ENCODE data around the gene C16orf90.

DNA sequence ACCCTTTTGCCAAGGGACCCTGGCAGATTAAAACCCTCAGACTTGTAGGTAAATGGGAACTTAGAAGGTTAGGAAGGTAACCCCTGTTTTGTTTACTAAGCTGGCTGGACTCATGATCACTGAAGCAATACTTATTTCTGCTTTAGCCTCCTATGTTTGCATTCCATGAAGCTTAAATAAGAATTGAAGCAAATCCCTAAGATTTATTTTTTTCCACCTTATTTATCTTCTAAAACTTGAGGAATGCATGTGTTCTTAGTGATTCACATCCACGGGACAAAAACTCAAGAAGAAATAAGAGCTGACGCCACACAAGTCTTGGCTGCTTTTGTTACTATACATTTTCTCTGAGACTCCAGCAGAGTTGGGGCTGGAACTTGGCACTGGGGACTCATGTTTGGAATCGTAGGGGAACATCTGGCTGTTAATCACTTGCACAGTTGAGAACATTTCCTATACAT lies 41.0 kb upstream of the C16orf90 start:
- TF ChIP-seq, protein P1, sequence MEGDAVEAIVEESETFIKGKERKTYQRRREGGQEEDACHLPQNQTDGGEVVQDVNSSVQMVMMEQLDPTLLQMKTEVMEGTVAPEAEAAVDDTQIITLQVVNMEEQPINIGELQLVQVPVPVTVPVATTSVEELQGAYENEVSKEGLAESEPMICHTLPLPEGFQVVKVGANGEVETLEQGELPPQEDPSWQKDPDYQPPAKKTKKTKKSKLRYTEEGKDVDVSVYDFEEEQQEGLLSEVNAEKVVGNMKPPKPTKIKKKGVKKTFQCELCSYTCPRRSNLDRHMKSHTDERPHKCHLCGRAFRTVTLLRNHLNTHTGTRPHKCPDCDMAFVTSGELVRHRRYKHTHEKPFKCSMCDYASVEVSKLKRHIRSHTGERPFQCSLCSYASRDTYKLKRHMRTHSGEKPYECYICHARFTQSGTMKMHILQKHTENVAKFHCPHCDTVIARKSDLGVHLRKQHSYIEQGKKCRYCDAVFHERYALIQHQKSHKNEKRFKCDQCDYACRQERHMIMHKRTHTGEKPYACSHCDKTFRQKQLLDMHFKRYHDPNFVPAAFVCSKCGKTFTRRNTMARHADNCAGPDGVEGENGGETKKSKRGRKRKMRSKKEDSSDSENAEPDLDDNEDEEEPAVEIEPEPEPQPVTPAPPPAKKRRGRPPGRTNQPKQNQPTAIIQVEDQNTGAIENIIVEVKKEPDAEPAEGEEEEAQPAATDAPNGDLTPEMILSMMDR (IDR thresholded peaks at IDR 0.05; ENCODE audit: poor library complexity) = no peak
- TF ChIP-seq EZH2phosphoT487 (IDR thresholded peaks at IDR 0.05; ENCODE audit: low read depth, severe bottlenecking, unreplicated experiment) = no peak
